ENCODE measurements around the gene NFATC2.
"Not testable (repeated sequence)": the region's sequence is repeated elsewhere in the genome, so short reads cannot be mapped to it uniquely, and the experiment has no call there.

NFATC2 gene

GRCh38 chr20:51482836-51483473, 59.6 kb downstream of the NFATC2 start:
- no peak for DNase-seq (ENCODE audit: low read depth, low spot score)
- H3K27ac ChIP-seq = no peak overlapping the region

GRCh38 chr20:51481341-51481914, 61.1 kb downstream of the NFATC2 start:
- no peak overlapping the region for H3K27ac ChIP-seq
- no peak for DNase-seq (ENCODE audit: low read depth, low spot score)

- no peak overlapping the region for H3K27ac ChIP-seq
- no peak for DNase-seq (ENCODE audit: low read depth, low spot score)
Measured at GRCh38 chr20:51480507-51481270, 61.8 kb downstream of the NFATC2 start.

GRCh38 chr20:51476106-51476505, 66.4 kb downstream of the NFATC2 start:
- H3K27ac ChIP-seq; DNase-seq (ENCODE audit: low read depth, low spot score): not testable (repeated sequence)

- no peak overlapping the region for H3K27ac ChIP-seq
- DNase-seq (ENCODE audit: low read depth, low spot score) = no peak
Measured at GRCh38 chr20:51473771-51474170, 68.7 kb downstream of the NFATC2 start.

- DNase-seq (ENCODE audit: low read depth, low spot score) = no peak
- no peak overlapping the region for H3K27ac ChIP-seq
Measured at GRCh38 chr20:51473256-51473655, 69.3 kb downstream of the NFATC2 start.

GRCh38 chr20:51470907-51471411, 71.6 kb downstream of the NFATC2 start:
- H3K27ac ChIP-seq = no peak overlapping the region
- DNase-seq (ENCODE audit: low read depth, low spot score) = no peak

- H3K27ac ChIP-seq = no peak overlapping the region
- DNase-seq (ENCODE audit: low read depth, low spot score) = no peak
Measured at GRCh38 chr20:51470499-51470820, 72.1 kb downstream of the NFATC2 start.

GRCh38 chr20:51469578-51470498, 72.7 kb downstream of the NFATC2 start:
- H3K27ac ChIP-seq = no peak overlapping the region

GRCh38 chr20:51469046-51469445, 73.5 kb downstream of the NFATC2 start:
- no peak for DNase-seq (ENCODE audit: low read depth, low spot score)
- H3K27ac ChIP-seq = no peak overlapping the region

More at GRCh38 chr20:51469578-51470498, 72.7 kb downstream of the NFATC2 start:
- no peak for DNase-seq (ENCODE audit: low read depth, low spot score)

GRCh38 chr20:51468636-51469035, 73.9 kb downstream of the NFATC2 start:
- DNase-seq (ENCODE audit: low read depth, low spot score) = no peak
- no peak overlapping the region for H3K27ac ChIP-seq

- no peak for DNase-seq (ENCODE audit: low read depth, low spot score)
- H3K27ac ChIP-seq = no peak overlapping the region
Measured at GRCh38 chr20:51467956-51468626, 74.4 kb downstream of the NFATC2 start.

GRCh38 chr20:51463998-51464397, 78.5 kb downstream of the NFATC2 start:
- no peak overlapping the region for H3K27ac ChIP-seq
- DNase-seq (ENCODE audit: low read depth, low spot score) = no peak

GRCh38 chr20:51463560-51463959, 79.0 kb downstream of the NFATC2 start:
- no peak overlapping the region for H3K27ac ChIP-seq
- no peak for DNase-seq (ENCODE audit: low read depth, low spot score)

GRCh38 chr20:51462566-51463276, 79.8 kb downstream of the NFATC2 start:
- DNase-seq (ENCODE audit: low read depth, low spot score) = no peak
- no peak overlapping the region for H3K27ac ChIP-seq

GRCh38 chr20:51461846-51462245, 80.7 kb downstream of the NFATC2 start:
- not testable (repeated sequence) for DNase-seq (ENCODE audit: low read depth, low spot score); H3K27ac ChIP-seq

- H3K27ac ChIP-seq = no peak overlapping the region
- DNase-seq (ENCODE audit: low read depth, low spot score) = no peak
Measured at GRCh38 chr20:51461306-51461705, 81.2 kb downstream of the NFATC2 start.

- no peak for DNase-seq (ENCODE audit: low read depth, low spot score)
- H3K27ac ChIP-seq = no peak overlapping the region
Measured at GRCh38 chr20:51460569-51461265, 81.8 kb downstream of the NFATC2 start.

- no peak overlapping the region for H3K27ac ChIP-seq
- no peak for DNase-seq (ENCODE audit: low read depth, low spot score)
Measured at GRCh38 chr20:51460163-51460562, 82.4 kb downstream of the NFATC2 start.

Data from epithelial cell of prostate (primary cell).